ENCODE data around the gene LKAAEAR1.
A peak's percentile ranks its signal among the peaks of the same experiment; 100 is the strongest.

The LKAAEAR1 gene

DNA sequence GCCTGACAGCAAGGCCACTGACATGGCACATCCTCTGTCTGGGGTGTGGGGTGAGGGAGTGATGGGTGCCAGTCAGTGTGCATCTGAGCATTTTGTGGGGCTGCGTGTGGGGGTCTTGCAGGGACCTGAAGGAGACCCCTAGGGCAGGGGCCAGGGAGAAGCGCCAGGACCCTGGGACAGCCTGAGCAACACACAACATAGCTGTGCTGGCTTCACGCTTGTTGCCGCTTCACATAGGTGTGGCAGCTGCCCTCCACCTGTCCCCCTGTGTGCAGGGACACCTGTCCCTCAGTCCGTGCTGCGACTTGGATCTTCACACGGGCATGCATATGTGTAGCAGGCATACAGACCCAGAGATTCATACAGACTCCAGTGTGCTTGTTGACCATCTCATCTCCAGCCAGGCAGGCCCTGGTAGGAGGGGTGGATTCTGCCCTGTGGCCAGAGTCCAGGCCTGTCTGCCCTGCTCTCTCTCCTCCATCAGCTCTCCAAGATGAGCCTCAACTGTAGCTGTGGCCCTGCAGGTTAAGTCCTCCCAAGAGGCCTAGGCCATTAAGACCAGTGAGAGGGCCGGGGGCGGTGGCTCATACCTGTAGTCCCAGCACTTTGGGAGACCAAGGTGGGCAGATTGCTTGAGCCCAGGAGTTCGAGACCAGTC is 26.3 kb upstream of the LKAAEAR1 start:
- no peak for DNase-seq

DNA sequence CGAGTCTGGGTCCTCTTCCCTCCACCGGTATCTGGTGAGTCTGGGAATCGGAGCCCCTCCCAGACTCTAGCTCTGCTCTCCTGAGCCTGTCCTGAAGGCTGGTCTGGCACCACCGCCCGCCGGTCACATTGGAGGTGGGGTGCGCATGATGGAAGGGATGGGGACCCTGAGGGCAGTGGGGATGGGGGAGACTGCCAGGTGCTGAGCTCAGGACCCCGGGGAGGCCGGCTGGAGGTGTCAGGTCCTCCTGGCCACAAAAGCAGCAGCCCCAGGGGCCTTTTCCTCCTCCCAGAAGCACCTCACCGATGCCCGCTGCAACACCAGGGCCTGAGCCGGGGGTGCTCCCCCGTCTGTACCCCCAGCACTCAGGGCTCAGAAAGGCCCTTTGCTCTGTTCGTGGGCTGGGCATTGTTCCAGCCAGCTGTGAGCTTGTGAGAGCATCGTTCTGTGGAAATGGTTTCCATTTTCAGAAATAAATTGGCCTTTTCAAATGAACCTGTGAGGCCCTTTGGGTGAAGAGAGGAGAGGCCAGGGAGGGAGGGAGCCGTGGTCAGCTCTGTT is 25.7 kb upstream of the LKAAEAR1 start:
- DNase-seq: no peak

DNA sequence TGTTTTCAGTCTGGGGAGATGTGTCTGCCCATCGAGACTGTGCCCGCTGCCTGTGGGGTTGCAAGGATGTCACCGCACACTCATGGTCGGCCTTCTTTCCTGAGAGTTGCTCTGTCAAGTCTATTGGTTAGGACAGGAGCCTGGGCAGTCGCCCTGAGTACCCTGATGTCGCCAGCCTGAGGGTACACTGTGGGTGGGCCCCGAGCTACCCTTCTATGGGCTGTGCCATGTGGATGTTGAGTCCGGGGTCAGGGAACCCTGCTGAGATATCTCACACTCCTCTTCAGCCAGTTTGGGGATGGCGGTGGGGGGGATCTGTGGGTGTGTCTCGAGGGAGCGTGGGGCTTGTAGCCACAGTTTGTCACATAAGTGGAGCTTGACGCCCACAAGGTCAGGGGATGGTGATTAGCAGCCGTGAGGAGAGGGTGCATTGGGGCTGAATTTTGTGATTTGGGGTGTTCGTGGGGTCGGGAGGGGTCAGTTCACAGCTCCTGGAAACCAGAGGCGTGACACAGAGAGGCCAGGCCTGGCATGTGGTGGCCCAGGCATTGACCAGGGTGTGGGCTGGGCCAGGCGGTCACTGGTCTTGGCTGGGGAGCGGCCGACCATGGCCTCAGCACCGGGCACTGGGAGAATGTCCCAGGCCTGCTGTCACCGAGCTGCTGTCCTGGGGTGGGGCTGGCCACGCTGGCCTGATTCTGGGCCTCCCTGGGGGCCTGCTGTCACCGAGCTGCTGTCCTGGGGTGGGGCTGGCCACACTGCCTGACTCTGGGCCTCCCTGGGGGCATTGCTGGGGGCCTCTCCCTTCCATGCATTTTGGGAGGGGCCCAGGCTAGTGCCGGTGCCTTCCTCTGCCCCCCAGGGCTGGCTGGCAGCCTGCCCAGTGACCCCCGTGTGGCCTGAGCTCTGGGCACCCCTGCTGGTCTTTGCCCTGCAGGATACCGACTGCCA is 24.8 kb upstream of the LKAAEAR1 start:
- DNase-seq: no peak

GRCh38 chr20:64107736-64108457 is 23.7 kb upstream of the LKAAEAR1 start:
- no peak for DNase-seq

GRCh38 chr20:64106981-64107735 is 23.0 kb upstream of the LKAAEAR1 start, which contains the start of gene NPBWR2:
Gene NPBWR2, minus strand, starts transcription at chr20:64107565. Its CDS starts 734 bp downstream, at chr20:64106831.
- DNase-seq: no peak

- DNase-seq: no peak
These were observed 22.3 kb upstream of the LKAAEAR1 start for GRCh38 chr20:64106435-64106961.

DNA sequence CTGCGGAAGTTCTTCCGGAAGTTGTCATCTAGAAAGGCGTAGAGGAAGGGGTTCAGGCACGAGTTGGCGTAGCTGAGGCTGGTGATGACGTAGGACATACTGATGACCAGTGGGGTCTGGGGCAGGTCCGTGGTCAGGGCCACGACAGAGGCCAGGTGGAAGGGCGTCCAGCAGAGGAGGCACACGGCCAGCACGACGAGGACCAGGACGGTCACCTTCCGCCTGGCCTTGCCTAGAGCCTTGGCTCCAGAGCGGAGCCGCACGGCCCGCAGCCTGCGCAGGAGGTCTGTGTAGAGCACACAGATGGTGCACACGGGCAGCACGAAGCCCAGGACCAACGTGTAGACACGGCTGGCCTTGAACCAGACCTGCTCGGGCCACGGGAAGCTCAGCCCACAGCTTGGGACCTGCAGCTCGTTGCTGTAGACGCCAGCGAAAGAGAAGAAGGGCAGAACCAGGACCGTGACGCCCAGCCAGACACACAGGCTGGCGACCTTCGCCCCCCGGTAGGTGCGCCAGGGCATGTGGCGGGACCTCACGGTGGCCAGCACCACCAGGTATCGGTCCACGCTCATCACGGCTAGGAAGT is 21.7 kb upstream of the LKAAEAR1 start:
- no peak for DNase-seq

DNA sequence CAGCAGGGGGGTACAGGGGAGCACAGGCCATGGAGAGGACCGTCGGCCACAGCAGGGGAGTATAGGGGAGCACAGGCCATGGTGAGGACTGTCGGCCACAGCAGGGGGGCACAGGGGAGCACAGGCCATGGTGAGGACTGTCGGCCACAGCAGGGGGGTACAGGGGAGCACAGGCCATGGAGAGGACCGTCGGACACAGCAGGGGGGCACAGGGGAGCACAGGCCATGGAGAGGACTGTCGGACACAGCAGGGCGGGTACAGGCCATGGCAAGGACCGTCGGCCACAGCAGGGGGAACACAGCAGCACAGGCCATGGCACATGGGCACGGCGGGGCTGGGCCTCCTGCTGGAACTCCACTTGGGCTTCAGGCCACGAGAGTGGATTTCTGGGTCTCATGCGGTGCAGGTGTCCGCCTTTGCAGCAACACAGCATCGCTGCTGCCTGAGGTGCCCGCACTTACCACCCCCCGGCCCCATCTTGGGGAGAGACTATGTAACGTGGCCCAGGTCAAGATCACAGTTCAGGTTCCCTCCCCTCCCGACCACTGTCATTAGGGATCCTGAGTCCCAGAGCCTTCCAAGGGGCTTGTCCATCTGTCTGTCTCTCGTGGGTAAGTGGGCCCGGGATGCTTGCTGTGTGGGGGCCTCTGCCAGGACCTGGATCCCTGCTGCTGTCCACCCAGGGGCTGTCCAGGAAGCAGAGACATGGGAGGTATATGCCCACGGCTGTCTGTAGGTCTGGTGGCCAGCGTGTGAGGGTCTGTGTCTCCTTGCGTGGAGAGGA is 20.7 kb upstream of the LKAAEAR1 start:
- DNase-seq: no peak

- DNase-seq: no peak
These were observed 19.9 kb upstream of the LKAAEAR1 start for GRCh38 chr20:64103871-64104666.

- no peak for DNase-seq
These were observed 18.6 kb upstream of the LKAAEAR1 start for GRCh38 chr20:64102647-64103354.

DNA sequence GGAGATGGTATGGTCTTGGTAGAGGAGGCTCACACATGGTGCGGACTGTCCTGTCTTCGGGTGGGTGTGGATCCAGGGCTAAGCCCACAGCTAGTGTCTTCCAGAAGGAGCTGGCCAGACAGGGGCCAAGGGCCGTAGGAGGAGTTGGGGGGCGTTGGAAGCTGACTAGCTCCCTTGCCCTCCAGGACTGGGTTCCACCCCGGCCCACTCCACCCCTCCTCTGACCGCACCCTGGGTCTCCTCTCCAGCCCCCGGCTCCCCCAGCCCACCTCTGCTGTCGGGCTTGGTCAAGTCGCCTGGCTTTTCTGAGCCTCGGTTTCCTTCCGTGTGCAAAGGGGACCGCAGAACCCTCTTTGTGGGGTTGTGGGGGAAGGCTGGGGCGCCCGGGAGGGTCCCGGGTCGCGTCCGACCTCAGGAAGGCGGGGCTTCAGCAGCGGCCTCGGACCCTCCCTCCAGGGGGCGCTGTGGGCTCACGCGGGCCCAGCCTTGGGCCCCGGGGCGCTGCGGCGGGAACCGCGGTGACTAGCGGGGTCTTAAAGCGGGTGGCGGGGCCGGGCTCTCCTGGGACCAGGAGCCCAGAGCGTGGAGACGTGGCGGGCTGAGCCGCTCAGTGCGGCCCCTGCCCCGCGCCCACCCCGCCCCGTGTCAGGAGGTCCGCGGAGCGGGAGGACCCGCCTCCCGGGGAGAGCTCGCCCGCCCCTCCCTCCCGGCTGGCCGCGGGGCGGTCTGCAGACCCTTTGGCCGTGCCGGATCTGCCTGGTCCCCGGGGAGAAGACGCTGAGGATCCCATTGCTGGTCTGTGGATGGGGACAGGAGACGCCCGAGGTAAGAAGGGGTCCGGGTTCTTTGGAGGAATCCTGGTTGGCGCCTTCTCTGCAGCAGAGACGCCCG is 17.8 kb upstream of the LKAAEAR1 start:
- DNase-seq: peak; percentile 62

DNA sequence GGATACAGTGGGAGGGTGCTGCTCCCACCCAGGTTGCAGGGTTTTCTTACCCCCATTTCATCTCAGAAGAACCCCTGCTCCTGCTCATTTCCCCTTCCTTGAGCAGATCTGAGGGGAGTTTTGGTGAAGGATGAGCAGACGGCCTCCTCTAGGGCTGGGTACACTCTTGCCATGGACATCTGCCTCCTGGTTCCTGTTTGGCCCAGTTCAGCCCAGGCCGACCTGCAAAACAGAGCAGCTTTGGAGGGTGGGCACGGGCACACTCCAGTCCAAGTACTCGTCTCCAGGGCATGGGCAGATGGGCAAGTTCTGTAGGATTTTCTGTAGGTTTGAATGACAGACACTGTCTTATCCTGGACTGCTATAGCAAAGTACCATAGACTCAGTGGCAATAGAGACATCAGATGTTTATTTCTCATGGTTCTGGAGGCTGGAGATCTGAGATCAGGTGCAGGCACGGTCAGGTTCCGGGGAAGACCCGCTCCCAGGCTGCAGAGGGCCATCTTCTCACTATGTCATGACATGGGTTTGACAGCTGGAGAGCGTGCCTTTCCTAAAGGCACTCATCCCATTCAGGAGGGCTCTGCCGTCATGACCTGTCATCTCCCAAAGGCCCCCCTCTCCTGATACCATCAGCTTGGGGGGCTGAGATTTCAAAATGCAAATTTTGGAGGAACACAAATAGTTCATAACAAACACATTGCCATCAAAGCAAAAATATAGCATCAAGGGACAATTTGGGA is 16.9 kb upstream of the LKAAEAR1 start:
- DNase-seq: no peak

DNA sequence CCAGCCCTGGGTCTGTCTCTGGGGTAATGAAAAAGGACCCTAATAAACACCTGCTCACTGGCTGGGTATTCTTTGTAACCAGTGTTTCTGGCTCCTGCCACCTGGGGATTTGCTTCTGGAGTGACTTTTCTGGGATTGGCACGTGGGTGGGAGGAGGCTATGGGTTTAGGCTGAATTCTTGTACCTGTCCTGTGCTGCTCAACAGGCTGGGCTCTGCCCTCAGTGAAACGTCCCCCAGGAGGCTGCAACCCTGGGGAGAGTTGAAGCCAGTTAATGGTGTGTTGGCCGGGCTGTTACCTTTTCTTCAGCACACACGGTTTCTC is 16.3 kb upstream of the LKAAEAR1 start:
- no peak for DNase-seq

GRCh38 chr20:64099880-64100565 is 15.8 kb upstream of the LKAAEAR1 start:
- DNase-seq: peak; percentile 36

DNA sequence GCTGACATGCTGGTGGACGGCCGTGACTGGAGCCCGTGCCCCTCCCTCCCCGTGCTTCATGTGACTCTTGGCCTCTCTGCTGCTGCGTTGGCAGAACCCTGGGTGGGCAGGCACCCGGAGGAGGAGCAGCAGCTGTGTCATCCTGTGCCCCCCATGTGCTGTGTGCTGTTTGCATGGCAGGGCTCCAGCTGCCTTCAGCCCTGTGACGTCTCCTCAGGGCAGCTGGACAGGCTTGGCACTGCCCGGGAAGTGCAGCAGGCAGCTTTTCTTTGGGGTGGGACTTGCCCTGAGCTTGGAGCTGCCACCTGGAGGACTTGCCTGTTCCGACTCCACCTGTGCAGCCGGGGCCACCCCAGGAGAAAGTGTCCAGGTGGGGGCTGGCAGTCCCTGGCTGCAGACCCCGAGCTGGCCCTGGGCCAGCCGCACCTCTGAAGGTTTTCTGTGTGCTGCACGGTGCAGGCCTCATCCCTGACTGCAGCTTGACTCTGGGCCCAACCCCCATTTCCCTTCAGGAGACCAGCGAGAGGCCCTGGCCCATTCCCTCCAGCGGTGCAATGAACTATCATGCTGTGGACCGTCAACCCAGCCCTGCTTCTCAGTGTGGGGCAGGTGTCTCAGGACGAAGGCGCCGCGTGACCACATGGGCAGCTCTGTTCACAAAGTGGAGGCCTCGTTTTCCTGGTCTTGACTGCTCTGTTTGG is 15.0 kb upstream of the LKAAEAR1 start:
- no peak for DNase-seq

GRCh38 chr20:64098471-64099013 is 14.3 kb upstream of the LKAAEAR1 start:
- no peak for DNase-seq

All from CD4-positive, alpha-beta T cell treated with Interleukin-21 for 1 hour (primary cell).